ENCODE data around the gene HMGB2. TPM values are rescaled to one million over a fixed set of nuclear protein-coding genes. Genes with fewer than 3 reads are reported as not detected.

Gene HMGB2
- total and polyA plus RNA-seq, 7 donors: 12.3 to 30.2 (median 22.2) TPM

- no peaks in the 10 kb centered on the region for H3K27me3 ChIP-seq (ENCODE audit: insufficient read depth in 3 of 3, low read length in 2 of 3)
- no peak for ATAC-seq
- intact Hi-C loops (cut with DNase I): no loop called here
- H3K9me3 ChIP-seq: no peaks in the 10 kb centered on the region
- no peak overlapping the region for H3K27ac ChIP-seq
- TF ChIP-seq CTCF (IDR thresholded peaks at IDR 0.05): no peak
- DNase-seq: no peak
- H3K4me3 ChIP-seq: no peak overlapping the region
- no peaks in the 10 kb centered on the region for H3K36me3 ChIP-seq (ENCODE audit: insufficient read depth in 1 of 2, low read depth in 1 of 2)
- no peaks in the 10 kb centered on the region for H3K4me1 ChIP-seq
- WGBS, 3 donors: 79 to 88% (median 83%) methylated on average over 3 of the region's 3 CpGs
Observed at GRCh38 chr4:173343832-173344397, 9.8 kb upstream of the HMGB2 start.

- peaks cover 10% of the 10 kb centered on the region for H3K4me1 ChIP-seq
- ATAC-seq: no peak
- H3K27me3 ChIP-seq (ENCODE audit: insufficient read depth in 3 of 3, low read length in 2 of 3): no peaks in the 10 kb centered on the region
- no peak for DNase-seq
- H3K27ac ChIP-seq: no peak overlapping the region
- TF ChIP-seq CTCF (IDR thresholded peaks at IDR 0.05): no peak
- H3K36me3 ChIP-seq (ENCODE audit: insufficient read depth in 1 of 2, low read depth in 1 of 2): peaks cover 0 to 5% of the 10 kb centered on the region in 2 donors
- no peaks in the 10 kb centered on the region for H3K9me3 ChIP-seq
- 96 to 98% (median 98%) methylated on average over 2 of the region's 2 CpGs for WGBS, 3 donors
- H3K4me3 ChIP-seq: no peak overlapping the region
- intact Hi-C loops (cut with DNase I): no loop called here
Observed at GRCh38 chr4:173337463-173337862, 3.3 kb upstream of the HMGB2 start.

DNA sequence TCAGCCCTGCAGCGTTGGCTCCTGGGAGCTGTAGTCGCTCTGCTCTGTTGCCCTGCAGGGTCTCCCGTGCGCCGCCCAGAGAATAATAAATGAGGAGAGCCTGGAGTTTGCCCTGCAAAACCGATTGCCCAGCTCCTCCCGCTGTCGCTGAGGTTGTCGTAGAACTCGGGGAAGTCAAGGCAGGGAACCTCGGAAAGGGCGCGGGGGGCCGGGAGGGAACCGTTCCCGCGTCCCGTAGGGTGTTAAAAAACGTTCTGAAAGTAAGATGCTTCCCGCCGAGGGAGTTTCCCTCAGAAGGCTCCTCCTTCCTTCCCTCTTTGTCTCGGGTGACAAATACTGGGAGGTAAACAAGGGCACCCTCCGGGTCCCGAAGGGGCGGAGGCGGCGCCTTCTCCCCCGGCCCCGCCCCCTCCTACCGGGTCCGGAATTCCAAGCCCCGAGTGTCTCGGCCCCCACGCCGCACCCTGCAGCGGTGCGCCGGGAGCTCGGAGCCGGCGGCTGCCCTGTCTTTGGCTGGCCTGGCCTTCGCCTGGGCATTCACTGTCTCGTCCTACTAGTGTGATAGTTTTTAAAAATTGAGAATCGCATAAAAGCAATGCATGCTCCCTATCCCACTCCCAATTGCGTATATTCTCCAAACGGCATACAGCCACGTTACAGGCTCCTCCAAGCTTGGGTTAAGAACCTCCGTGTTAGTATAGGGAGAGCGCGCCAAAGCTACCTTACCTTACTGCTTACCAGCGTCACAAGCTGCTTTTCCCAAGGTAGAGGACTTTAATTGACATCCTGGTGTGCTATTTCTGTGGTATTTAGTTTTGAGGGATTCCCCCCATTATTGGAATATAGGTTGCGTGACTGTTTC lies 964 bp upstream of the HMGB2 start:
- no peaks in the 10 kb centered on the region for H3K9me3 ChIP-seq
- H3K4me3 ChIP-seq: peak overlapping the region; percentile 92
- WGBS, 3 donors: 3 to 4% (median 3%) methylated on average over 46 to 52 of the region's 52 CpGs
- TF ChIP-seq CTCF (IDR thresholded peaks at IDR 0.05): no peak
- intact Hi-C loops (cut with DNase I): loop anchor here (1.0 to 2.0 kb wide), 2 partner anchors 35 to 36 kb away; partner anchors contain the start of gene SAP30 (in 2 of the 2)
- no peaks in the 10 kb centered on the region for H3K27me3 ChIP-seq (ENCODE audit: insufficient read depth in 3 of 3, low read length in 2 of 3)
- H3K36me3 ChIP-seq (ENCODE audit: insufficient read depth in 1 of 2, low read depth in 1 of 2): peaks cover 0 to 28% of the 10 kb centered on the region in 2 donors
- DNase-seq (peak; percentile 51 to 59), ATAC-seq (peak; percentile 18 to 51 (median 36))
- H3K27ac ChIP-seq: peak overlapping the region; percentile 58
- H3K4me1 ChIP-seq: peaks cover 12% of the 10 kb centered on the region

GRCh38 chr4:173333658-173334084 lies 487 bp downstream of the HMGB2 start:
- 0 to 1% (median 0%) methylated on average over 18 to 49 of the region's 53 CpGs for WGBS, 3 donors
- DNase-seq (peak; percentile 54 to 78), ATAC-seq (peak; percentile 22 to 64 (median 44))
- Histone ChIP-seq H3K36me3 (ENCODE audit: insufficient read depth in 1 of 2, low read depth in 1 of 2) (peaks cover 0 to 42% of the 10 kb centered on the region in 2 donors), H3K9me3 (no peaks in the 10 kb centered on the region), H3K4me3 (peak overlapping the region; percentile 92), H3K4me1 (peaks cover 12% of the 10 kb centered on the region), H3K27me3 (ENCODE audit: insufficient read depth in 3 of 3, low read length in 2 of 3) (no peaks in the 10 kb centered on the region), H3K27ac (peak overlapping the region; percentile 98)
- intact Hi-C loops (cut with DNase I): loop anchor here (1.0 to 2.0 kb wide), 2 partner anchors 37 kb away; partner anchors contain the start of gene SAP30 (in 2 of the 2)
- no peak for TF ChIP-seq CTCF (IDR thresholded peaks at IDR 0.05)
